GM12891 (cell line): ENCODE results near the gene LRRFIP2.

Source experiments
- DNase-seq: peaks from one replicate; pipeline ENCODE4 v3.0.0; 2011; ENCODE audit warnings: low spot score; ENCODE audit not compliant: insufficient read length
- FAIRE-seq: peaks from 2 replicates; lab custom pipeline; 2011; peaks lifted over from hg19 to GRCh38; lab: Jason Lieb, UNC
- PAX5 ChIP-seq: IDR thresholded peaks from 2 replicates; pipeline ENCODE4 v1.6.1; 2011; ENCODE audit warnings: low read length, moderate library complexity, mild to moderate bottlenecking; ENCODE audit not compliant: insufficient read depth, severe bottlenecking
- POLR2A ChIP-seq: IDR thresholded peaks from 2 replicates; pipeline ENCODE4 v1.6.1; 2011; ENCODE audit warnings: low read depth, low read length, control low read depth
- POLR2AphosphoS5 ChIP-seq: IDR thresholded peaks from 2 replicates; pipeline ENCODE4 v1.6.1; 2011; ENCODE audit warnings: low read depth, low read length, control low read depth
- POU2F2 ChIP-seq: IDR thresholded peaks from 2 replicates; pipeline ENCODE4 v1.6.1; 2011; ENCODE audit warnings: low read depth, mild to moderate bottlenecking, control low read depth, low read length, moderate library complexity
- SPI1 ChIP-seq: IDR thresholded peaks from 2 replicates; pipeline ENCODE4 v1.6.1; 2011; ENCODE audit warnings: low read depth, low read length, control low read depth
- TAF1 ChIP-seq: IDR thresholded peaks from 2 replicates; pipeline ENCODE4 v1.6.1; 2011; ENCODE audit warnings: low read depth, low read length, control low read depth

The LRRFIP2 gene

DNA sequence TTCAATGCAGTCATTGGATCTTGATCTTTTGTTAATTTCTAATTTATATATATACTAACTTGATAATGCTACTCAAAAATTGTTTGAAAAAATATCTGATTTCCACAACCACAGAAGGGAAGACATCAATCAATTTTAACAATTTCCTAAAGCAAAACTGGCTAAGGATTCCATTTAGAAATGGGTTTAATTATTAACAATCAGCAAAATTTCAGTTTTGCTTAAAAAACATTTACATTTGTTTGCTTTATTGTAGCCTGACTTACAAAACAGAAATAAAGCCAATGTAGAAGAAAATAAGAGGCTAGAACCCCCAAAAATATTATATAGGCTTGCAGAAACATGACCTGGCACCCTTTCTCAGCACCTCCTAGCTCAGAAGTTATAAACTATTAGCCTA lies 74.9 kb downstream of the LRRFIP2 start:
- no peak for FAIRE-seq
- no peak for TF ChIP-seq POU2F2
- TF ChIP-seq POLR2A, result no peak
- no peak for TF ChIP-seq POLR2AphosphoS5
- no peak for DNase-seq

DNA sequence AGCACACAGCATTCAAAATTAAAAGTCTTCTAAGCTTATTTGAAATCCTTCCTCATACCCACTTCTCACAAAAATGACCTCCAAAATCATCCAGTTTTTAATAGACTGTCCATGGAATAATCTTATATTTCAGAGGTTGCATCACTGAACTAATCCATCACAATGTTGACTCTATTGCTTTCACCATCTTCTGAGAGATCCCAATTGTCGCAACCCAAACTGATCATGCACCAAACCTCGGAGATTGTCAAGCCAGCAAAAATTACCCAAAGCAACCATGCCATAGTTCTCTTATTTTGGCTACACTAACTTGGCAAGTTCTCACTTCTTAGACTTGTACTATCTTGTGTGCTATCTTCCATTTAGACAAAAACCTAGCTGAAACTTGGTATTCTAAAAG lies 75.5 kb downstream of the LRRFIP2 start:
- DNase-seq, result no peak
- no peak for FAIRE-seq
- TF ChIP-seq POLR2AphosphoS5, result no peak

DNA sequence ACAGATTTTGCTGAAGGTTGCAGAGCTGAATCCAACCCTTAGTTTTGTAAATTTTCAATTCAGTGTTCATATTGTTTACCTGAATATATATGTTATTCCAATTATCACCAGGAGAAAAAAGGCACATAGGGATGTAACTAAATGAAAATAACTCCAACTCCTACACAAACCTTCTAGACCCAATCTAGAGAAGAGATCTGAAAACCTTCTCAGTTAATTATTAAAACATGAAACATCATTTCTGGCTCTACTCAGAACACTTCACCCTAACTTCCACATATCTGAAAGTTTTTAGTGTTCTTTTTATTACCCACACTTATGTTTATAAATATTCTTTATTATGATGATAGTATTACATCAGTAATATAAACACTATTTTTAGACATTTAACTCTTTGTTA lies 76.6 kb downstream of the LRRFIP2 start:
- no peak for TF ChIP-seq POLR2AphosphoS5
- no peak for TF ChIP-seq SPI1
- no peak for TF ChIP-seq POU2F2
- TF ChIP-seq PAX5, result no peak
- no peak for TF ChIP-seq POLR2A
- no peak for TF ChIP-seq TAF1
- DNase-seq (no peak), FAIRE-seq (no peak)

DNA sequence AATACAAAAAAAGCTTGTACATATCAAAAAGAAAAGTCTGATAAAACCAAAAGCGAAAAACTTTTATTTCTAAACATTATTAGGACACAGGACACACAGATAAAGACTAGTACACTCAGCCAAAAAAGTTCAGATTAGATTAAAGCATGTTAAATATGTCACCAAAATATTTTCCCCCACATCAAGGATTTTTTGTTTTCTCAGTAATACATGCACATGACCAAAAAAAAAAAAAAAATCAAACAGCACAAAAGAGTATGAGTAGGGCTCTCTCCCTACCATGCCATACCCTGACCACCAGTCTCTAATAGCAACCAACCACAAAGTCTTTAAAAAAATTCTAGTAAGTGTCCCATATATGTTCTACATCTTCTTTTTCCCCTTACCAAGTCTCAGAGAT lies 77.4 kb downstream of the LRRFIP2 start:
- DNase-seq (no peak), FAIRE-seq (no peak)
- TF ChIP-seq PAX5 (no peak), TAF1 (no peak), POLR2AphosphoS5 (no peak), POU2F2 (no peak)

DNA sequence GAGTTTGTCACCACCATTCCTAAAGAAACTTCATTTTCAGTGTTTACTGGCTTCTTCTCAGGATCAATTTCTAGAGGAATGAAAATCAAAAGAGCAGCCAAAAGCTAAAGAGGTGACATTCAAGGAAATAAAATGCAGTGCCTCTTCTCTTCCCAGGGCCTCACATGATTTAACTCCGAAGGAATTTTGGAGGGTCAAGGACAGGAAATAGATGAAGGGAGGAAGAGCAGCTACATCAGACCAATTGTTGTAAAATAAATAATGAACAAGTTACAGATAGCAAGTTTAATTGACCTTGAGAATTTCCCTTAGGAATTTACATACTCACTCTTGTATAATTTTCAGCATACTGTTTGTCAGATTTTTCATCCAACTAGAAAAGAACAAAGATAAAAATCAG lies 78.1 kb downstream of the LRRFIP2 start:
- TF ChIP-seq POLR2AphosphoS5, result no peak
- TF ChIP-seq PAX5, result no peak
- TF ChIP-seq TAF1, result no peak
- DNase-seq (no peak), FAIRE-seq (no peak)

DNA sequence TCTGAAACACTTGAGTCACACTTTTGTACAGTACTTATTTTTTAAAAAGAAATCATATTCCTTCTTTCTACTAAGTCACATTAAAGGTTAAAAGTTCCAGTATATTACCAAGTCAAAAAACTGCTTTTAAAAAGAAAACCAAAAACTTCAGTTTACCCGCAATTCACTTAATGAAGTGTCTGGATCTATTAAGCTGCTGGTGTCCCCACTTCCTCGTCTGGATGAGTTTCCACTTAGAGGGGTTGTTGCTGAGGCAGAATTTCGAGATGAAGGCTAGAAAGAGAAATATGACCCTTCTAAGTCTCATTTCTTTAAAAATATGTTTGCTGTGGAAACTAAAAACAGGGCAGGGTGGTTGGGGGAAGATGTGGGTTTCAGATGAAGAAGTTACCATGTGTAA lies 79.7 kb downstream of the LRRFIP2 start:
- DNase-seq (no peak), FAIRE-seq (no peak)
- TF ChIP-seq SPI1 (no peak), POLR2AphosphoS5 (no peak)

DNA sequence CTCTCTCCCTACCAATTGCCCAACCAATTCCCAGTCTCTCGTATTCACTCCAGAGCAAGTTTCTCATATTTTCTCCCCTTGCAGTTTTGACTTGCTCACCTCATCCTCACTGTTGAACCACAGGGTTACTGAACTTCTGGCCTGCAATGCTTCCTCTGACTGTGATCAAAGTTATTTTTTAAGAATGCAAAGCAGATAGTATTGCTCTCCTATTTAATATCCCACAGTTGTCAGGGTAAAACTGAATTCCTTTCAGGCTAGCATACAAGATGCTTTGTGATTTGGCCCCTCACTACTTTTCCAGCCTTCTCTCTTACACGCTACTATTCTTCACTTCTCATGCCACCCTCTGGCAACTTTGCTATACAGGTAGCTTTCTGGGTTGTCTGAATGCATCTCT lies 80.9 kb downstream of the LRRFIP2 start:
- no peak for DNase-seq
- no peak for TF ChIP-seq POLR2A
- no peak for TF ChIP-seq POU2F2
- no peak for TF ChIP-seq PAX5
- no peak for TF ChIP-seq POLR2AphosphoS5
- TF ChIP-seq TAF1, result no peak
- TF ChIP-seq SPI1, result no peak
- FAIRE-seq, result no peak

DNA sequence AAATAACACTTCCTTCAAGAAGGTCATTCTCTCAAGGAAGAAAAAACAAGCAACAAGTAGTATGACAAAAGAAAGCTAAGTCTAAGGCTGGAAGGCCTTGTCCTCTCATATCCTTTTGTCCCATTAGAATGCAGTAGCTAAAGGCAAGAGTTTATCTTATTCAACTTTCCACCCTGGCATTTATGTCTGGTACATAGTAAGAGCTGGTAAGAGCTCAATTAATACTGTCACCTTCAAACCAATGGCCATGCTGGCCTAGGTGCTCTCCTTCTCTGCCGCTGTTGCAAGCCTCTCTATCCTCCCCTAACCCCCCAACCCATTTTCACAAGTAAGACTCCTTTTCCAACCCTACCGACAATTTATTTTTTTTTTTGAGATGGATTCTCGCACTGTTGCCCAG lies 81.9 kb downstream of the LRRFIP2 start:
- TF ChIP-seq POLR2AphosphoS5, result no peak
- no peak for TF ChIP-seq POLR2A
- TF ChIP-seq SPI1, result no peak
- TF ChIP-seq POU2F2, result no peak
- TF ChIP-seq TAF1, result no peak
- TF ChIP-seq PAX5, result no peak
- FAIRE-seq, result no peak
- DNase-seq, result no peak

DNA sequence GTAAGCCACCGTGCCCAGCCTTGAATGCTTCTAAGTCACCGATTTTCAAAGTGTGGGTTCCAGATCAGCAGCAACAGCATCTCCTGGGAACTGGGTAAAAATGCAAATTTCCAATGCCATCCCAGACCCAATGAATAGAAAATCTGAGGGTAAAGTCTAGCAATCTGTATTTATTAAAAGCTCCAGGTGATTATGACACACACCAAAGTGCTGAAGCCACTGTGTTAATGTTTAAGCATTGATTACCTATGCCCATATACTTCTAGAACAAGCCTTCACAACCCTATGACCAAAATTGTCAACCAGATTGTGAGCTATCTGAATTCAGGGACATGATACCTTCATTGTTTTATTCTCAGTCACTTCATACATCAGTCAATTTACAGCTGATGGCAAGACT lies 86.5 kb downstream of the LRRFIP2 start:
- DNase-seq, result no peak
- FAIRE-seq, result no peak
- no peak for TF ChIP-seq POLR2AphosphoS5
- TF ChIP-seq POLR2A, result no peak
- no peak for TF ChIP-seq POU2F2
- TF ChIP-seq SPI1, result no peak
- no peak for TF ChIP-seq PAX5
- no peak for TF ChIP-seq TAF1

DNA sequence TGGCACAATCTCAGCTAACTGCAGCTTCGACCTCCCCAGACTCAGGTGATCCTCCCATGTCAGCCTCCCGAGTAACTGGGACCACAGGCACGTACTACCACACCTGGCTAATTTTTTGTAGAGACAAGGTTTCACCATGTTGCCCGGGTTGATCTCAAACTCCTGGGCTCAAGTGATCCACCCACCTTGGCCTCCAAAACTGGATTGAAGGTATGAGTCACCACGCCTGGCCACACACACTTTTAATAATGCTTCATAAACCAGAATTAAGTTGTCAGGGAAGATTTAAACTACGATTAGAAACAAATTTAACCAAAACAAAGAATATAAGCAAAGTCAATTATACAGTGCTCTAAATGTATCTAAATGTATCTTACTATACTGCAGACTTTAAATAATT lies 87.5 kb downstream of the LRRFIP2 start:
- FAIRE-seq (no peak), DNase-seq (no peak)
- TF ChIP-seq POLR2AphosphoS5, result no peak
- no peak for TF ChIP-seq SPI1
- no peak for TF ChIP-seq POLR2A
- no peak for TF ChIP-seq PAX5
- no peak for TF ChIP-seq POU2F2
- no peak for TF ChIP-seq TAF1

DNA sequence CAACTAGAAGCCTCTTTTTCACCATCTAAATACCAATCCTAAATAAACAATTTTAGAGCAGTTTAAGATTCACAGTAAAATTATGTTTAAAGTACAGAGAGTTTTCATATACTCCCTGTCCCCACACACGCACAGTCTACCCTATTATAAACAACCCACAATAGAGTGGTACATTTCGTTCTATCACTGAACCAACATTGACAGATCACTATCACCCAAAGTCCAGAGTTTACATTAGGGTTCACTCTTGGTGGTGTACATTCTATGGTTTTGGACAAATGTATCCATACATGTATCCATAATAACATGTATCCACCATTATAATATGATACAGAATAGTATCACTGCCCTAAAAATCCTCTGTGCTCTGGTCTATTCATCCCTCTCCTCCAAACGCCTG lies 92.1 kb downstream of the LRRFIP2 start:
- no peak for DNase-seq
- no peak for TF ChIP-seq POLR2AphosphoS5
- no peak for FAIRE-seq

DNA sequence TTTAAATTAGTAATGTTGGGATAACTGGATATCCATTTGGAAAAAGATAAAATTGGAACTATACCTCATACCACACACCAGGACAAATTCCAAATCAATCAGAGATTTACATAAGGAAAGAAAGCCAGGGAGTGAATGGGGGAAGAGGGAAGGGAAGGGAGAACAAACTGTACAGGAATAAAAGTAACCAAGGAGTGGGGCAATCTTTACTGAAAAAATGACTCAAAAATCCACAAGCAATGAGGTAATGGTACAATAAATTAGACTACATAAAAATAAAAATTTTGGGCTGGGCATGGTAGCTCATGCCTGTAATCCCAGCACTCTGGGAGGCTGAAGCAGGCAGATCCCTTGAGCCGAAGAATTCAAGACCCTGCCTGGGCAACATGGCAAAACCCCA lies 98.4 kb downstream of the LRRFIP2 start:
- FAIRE-seq (no peak), DNase-seq (no peak)
- TF ChIP-seq POLR2AphosphoS5, result no peak
- no peak for TF ChIP-seq PAX5
- TF ChIP-seq TAF1, result no peak
- TF ChIP-seq POU2F2, result no peak
- TF ChIP-seq SPI1, result no peak
- TF ChIP-seq POLR2A, result no peak
